ENCODE results near the gene FBXL14. TPM values are rescaled to one million over a fixed set of nuclear protein-coding genes. Genes with fewer than 3 reads are reported as not detected.

The FBXL14 gene
- polyA plus RNA-seq, 1 donor from 2014 or later, result 15.1 TPM

- Histone ChIP-seq H3K79me2 (replicated peaks; ENCODE audit: insufficient read depth, low read length) (peaks cover 83% of the 10 kb centered on the region), H3K9me3 (ENCODE audit: low read length) (no peaks in the 10 kb centered on the region), H2AFZ (ENCODE audit: low read depth, low read length) (no peak overlapping the region), H3K9ac (ENCODE audit: low read length) (peak overlapping the region; percentile 84), H3F3A (ENCODE audit: insufficient read depth, low read length, poor library complexity, severe bottlenecking) (peaks cover 8% of the 10 kb centered on the region), H3K9me2 (ENCODE audit: insufficient read depth, low read length) (no peaks in the 10 kb centered on the region), H4K20me1 (ENCODE audit: insufficient read depth) (peaks cover 51% of the 10 kb centered on the region), H3K27ac (ENCODE audit: low read length) (no peak overlapping the region), H3K4me3 (ENCODE audit: low read length) (peak overlapping the region; percentile 99), H3K27me3 (ENCODE audit: insufficient read depth, low read depth, low read length) (no peaks in the 10 kb centered on the region), H3K4me2 (ENCODE audit: low read length) (peak overlapping the region; percentile 100), H3K36me3 (ENCODE audit: insufficient read depth, low read length) (peaks cover 7% of the 10 kb centered on the region)
- TF ChIP-seq POLR2AphosphoS5 (IDR thresholded peaks at IDR 0.05) (peak; percentile 3), RAD21 (conservative IDR thresholded peaks at IDR 0.05) (no peak)
Measured at GRCh38 chr12:1590221-1590979, 4.0 kb downstream of the FBXL14 start.

GRCh38 chr12:1588575-1588947 is 5.8 kb downstream of the FBXL14 start:
- no peak overlapping the region for H2AFZ ChIP-seq (ENCODE audit: low read depth, low read length)

GRCh38 chr12:1587927-1588574 is 6.3 kb downstream of the FBXL14 start:
- Histone ChIP-seq H3K4me3 (ENCODE audit: low read length) (peak overlapping the region; percentile 99), H3K27me3 (ENCODE audit: insufficient read depth, low read depth, low read length) (no peaks in the 10 kb centered on the region), H3K9me3 (ENCODE audit: low read length) (no peaks in the 10 kb centered on the region), H3F3A (ENCODE audit: insufficient read depth, low read length, poor library complexity, severe bottlenecking) (peaks cover 2% of the 10 kb centered on the region), H3K4me2 (ENCODE audit: low read length) (no peak overlapping the region), H3K36me3 (ENCODE audit: insufficient read depth, low read length) (peaks cover 4% of the 10 kb centered on the region), H4K20me1 (ENCODE audit: insufficient read depth) (peaks cover 43% of the 10 kb centered on the region), H3K9ac (ENCODE audit: low read length) (no peak overlapping the region), H3K9me2 (ENCODE audit: insufficient read depth, low read length) (no peaks in the 10 kb centered on the region), H2AFZ (ENCODE audit: low read depth, low read length) (no peak overlapping the region), H3K27ac (ENCODE audit: low read length) (no peak overlapping the region), H3K79me2 (replicated peaks; ENCODE audit: insufficient read depth, low read length) (peaks cover 86% of the 10 kb centered on the region)
- TF ChIP-seq RAD21 (conservative IDR thresholded peaks at IDR 0.05) (no peak), CTCF (IDR thresholded peaks at IDR 0.05; ENCODE audit: poor library complexity, severe bottlenecking) (no peak), MXI1 (conservative IDR thresholded peaks at IDR 0.05; ENCODE audit: poor library complexity, severe bottlenecking) (no peak), SMC3 (conservative IDR thresholded peaks at IDR 0.05; ENCODE audit: poor library complexity) (no peak), REST (IDR thresholded peaks at IDR 0.05; ENCODE audit: borderline replicate concordance) (no peak), EP300 (conservative IDR thresholded peaks at IDR 0.05; ENCODE audit: poor library complexity, severe bottlenecking) (no peak)

More at GRCh38 chr12:1588575-1588947, 5.8 kb downstream of the FBXL14 start:
- H4K20me1 ChIP-seq (ENCODE audit: insufficient read depth), result peaks cover 48% of the 10 kb centered on the region
- H3F3A ChIP-seq (ENCODE audit: insufficient read depth, low read length, poor library complexity, severe bottlenecking), result peaks cover 2% of the 10 kb centered on the region
- no peak overlapping the region for H3K27ac ChIP-seq (ENCODE audit: low read length)
- peaks cover 86% of the 10 kb centered on the region for H3K79me2 ChIP-seq (replicated peaks; ENCODE audit: insufficient read depth, low read length)
- TF ChIP-seq EZH2 (IDR thresholded peaks at IDR 0.05; ENCODE audit: borderline replicate concordance, insufficient read depth, low read length, poor library complexity, severe bottlenecking), result no peak
- no peak for TF ChIP-seq REST (IDR thresholded peaks at IDR 0.05; ENCODE audit: borderline replicate concordance)
- TF ChIP-seq MXI1 (conservative IDR thresholded peaks at IDR 0.05; ENCODE audit: poor library complexity, severe bottlenecking), result no peak
- H3K9ac ChIP-seq (ENCODE audit: low read length), result no peak overlapping the region
- peak overlapping the region; percentile 99 for H3K4me3 ChIP-seq (ENCODE audit: low read length)
- no peaks in the 10 kb centered on the region for H3K9me3 ChIP-seq (ENCODE audit: low read length)
- no peaks in the 10 kb centered on the region for H3K9me2 ChIP-seq (ENCODE audit: insufficient read depth, low read length)
- no peak overlapping the region for H3K4me2 ChIP-seq (ENCODE audit: low read length)
- H3K36me3 ChIP-seq (ENCODE audit: insufficient read depth, low read length), result peaks cover 7% of the 10 kb centered on the region
- no peaks in the 10 kb centered on the region for H3K27me3 ChIP-seq (ENCODE audit: insufficient read depth, low read depth, low read length)
